GM12892 (cell line): Measurements from ENCODE around the gene NECAB2.

Experiments used
- POLR2A ChIP-seq: IDR thresholded peaks from 2 replicates; pipeline ENCODE4 v1.6.1; 2011; ENCODE audit warnings: low read depth, low read length, control low read depth
- POLR2AphosphoS5 ChIP-seq: IDR thresholded peaks from 2 replicates; pipeline ENCODE4 v1.6.1; 2011; ENCODE audit warnings: low read depth, low read length, control low read depth

- TF ChIP-seq POLR2AphosphoS5 (no peak), POLR2A (no peak)
Measured at GRCh38 chr16:84045818-84046470, 77.9 kb downstream of the NECAB2 start.
